GM12872 (cell line): ENCODE measurements around the gene ALOX15B.

Experiments used
- CTCF ChIP-seq: IDR thresholded peaks from 3 replicates; pipeline ENCODE4 v1.5.1; 2011; ENCODE audit warnings: low read depth, mild to moderate bottlenecking, low read length, moderate library complexity; ENCODE audit not compliant: insufficient read depth

Gene ALOX15B

GRCh38 chr17:8014558-8014850 is 24.4 kb upstream of the ALOX15B start:
- no peak for TF ChIP-seq CTCF

- no peak for TF ChIP-seq CTCF
These were observed 23.5 kb upstream of the ALOX15B start for GRCh38 chr17:8015236-8015956.

GRCh38 chr17:8015957-8016631 is 22.8 kb upstream of the ALOX15B start:
- TF ChIP-seq CTCF = no peak

- peak; percentile 81 for TF ChIP-seq CTCF
These were observed 22.0 kb upstream of the ALOX15B start for GRCh38 chr17:8016632-8017424.

- TF ChIP-seq CTCF = no peak
These were observed 20.4 kb upstream of the ALOX15B start for GRCh38 chr17:8018436-8018835.

- no peak for TF ChIP-seq CTCF
These were observed 19.7 kb upstream of the ALOX15B start for GRCh38 chr17:8019166-8019565.
